Measurements from ENCODE around the gene FTO.

FTO gene

GRCh38 chr16:54090602-54091001 lies 386.6 kb downstream of the FTO start:
- no peak overlapping the region for H3K4me3 ChIP-seq
- TF ChIP-seq POLR2AphosphoS5 (IDR thresholded peaks at IDR 0.05; ENCODE audit: borderline replicate concordance, low read depth, low read length) = no peak
- no peak for TF ChIP-seq EZH2 (IDR thresholded peaks at IDR 0.05)
- TF ChIP-seq FOXP2 (optimal IDR thresholded peaks at IDR 0.05; ENCODE audit: control extremely low read depth, extremely low read length, insufficient read depth) = no peak
- H3K9ac ChIP-seq (ENCODE audit: insufficient read length) = no peak overlapping the region
- no peak overlapping the region for H3K27ac ChIP-seq
- no peaks in the 10 kb centered on the region for H3K9me3 ChIP-seq (ENCODE audit: low read depth, low read length)
- no peak for DNase-seq (ENCODE audit: low read depth, low spot score)
- no peaks in the 10 kb centered on the region for H3K36me3 ChIP-seq (ENCODE audit: insufficient read depth, low read length)

- no peaks in the 10 kb centered on the region for H3K9me3 ChIP-seq (ENCODE audit: low read depth, low read length)
- H3K9ac ChIP-seq (ENCODE audit: insufficient read length) = no peak overlapping the region
- H3K36me3 ChIP-seq (ENCODE audit: insufficient read depth, low read length) = no peaks in the 10 kb centered on the region
- DNase-seq (ENCODE audit: low read depth, low spot score) = no peak
- TF ChIP-seq EZH2 (IDR thresholded peaks at IDR 0.05) (no peak), FOXP2 (optimal IDR thresholded peaks at IDR 0.05; ENCODE audit: control extremely low read depth, extremely low read length, insufficient read depth) (no peak), POLR2AphosphoS5 (IDR thresholded peaks at IDR 0.05; ENCODE audit: borderline replicate concordance, low read depth, low read length) (no peak)
- no peak overlapping the region for H3K27ac ChIP-seq
- no peak overlapping the region for H3K4me3 ChIP-seq
Measured at GRCh38 chr16:54093281-54093680, 389.3 kb downstream of the FTO start.

- TF ChIP-seq POLR2AphosphoS5 (IDR thresholded peaks at IDR 0.05; ENCODE audit: borderline replicate concordance, low read depth, low read length) (no peak), EZH2 (IDR thresholded peaks at IDR 0.05) (no peak), FOXP2 (optimal IDR thresholded peaks at IDR 0.05; ENCODE audit: control extremely low read depth, extremely low read length, insufficient read depth) (no peak)
- Histone ChIP-seq H3K4me3 (no peak overlapping the region), H3K36me3 (ENCODE audit: insufficient read depth, low read length) (no peaks in the 10 kb centered on the region), H3K9ac (ENCODE audit: insufficient read length) (no peak overlapping the region), H3K27ac (no peak overlapping the region), H3K9me3 (ENCODE audit: low read depth, low read length) (no peaks in the 10 kb centered on the region)
- no peak for DNase-seq (ENCODE audit: low read depth, low spot score)
Measured at GRCh38 chr16:54094641-54095040, 390.7 kb downstream of the FTO start.

- no peaks in the 10 kb centered on the region for H3K36me3 ChIP-seq (ENCODE audit: insufficient read depth, low read length)
- TF ChIP-seq POLR2AphosphoS5 (IDR thresholded peaks at IDR 0.05; ENCODE audit: borderline replicate concordance, low read depth, low read length) (no peak), FOXP2 (optimal IDR thresholded peaks at IDR 0.05; ENCODE audit: control extremely low read depth, extremely low read length, insufficient read depth) (no peak), EZH2 (IDR thresholded peaks at IDR 0.05) (no peak)
- DNase-seq (ENCODE audit: low read depth, low spot score) = no peak
- no peak overlapping the region for H3K9ac ChIP-seq (ENCODE audit: insufficient read length)
- H3K9me3 ChIP-seq (ENCODE audit: low read depth, low read length) = no peaks in the 10 kb centered on the region
- H3K4me3 ChIP-seq = no peak overlapping the region
- H3K27ac ChIP-seq = no peak overlapping the region
Measured at GRCh38 chr16:54096607-54097006, 392.7 kb downstream of the FTO start.

- H3K27ac ChIP-seq = no peak overlapping the region
- TF ChIP-seq FOXP2 (optimal IDR thresholded peaks at IDR 0.05; ENCODE audit: control extremely low read depth, extremely low read length, insufficient read depth) = no peak
- no peak for TF ChIP-seq POLR2AphosphoS5 (IDR thresholded peaks at IDR 0.05; ENCODE audit: borderline replicate concordance, low read depth, low read length)
- no peak for TF ChIP-seq EZH2 (IDR thresholded peaks at IDR 0.05)
Measured at GRCh38 chr16:54097774-54098173, 393.8 kb downstream of the FTO start.

GRCh38 chr16:54098247-54098646 lies 394.3 kb downstream of the FTO start:
- H3K36me3 ChIP-seq (ENCODE audit: insufficient read depth, low read length) = no peaks in the 10 kb centered on the region
- no peak overlapping the region for H3K4me3 ChIP-seq
- TF ChIP-seq EZH2 (IDR thresholded peaks at IDR 0.05) (no peak), POLR2AphosphoS5 (IDR thresholded peaks at IDR 0.05; ENCODE audit: borderline replicate concordance, low read depth, low read length) (no peak), FOXP2 (optimal IDR thresholded peaks at IDR 0.05; ENCODE audit: control extremely low read depth, extremely low read length, insufficient read depth) (no peak)
- H3K27ac ChIP-seq = no peak overlapping the region
- no peak overlapping the region for H3K9ac ChIP-seq (ENCODE audit: insufficient read length)
- H3K9me3 ChIP-seq (ENCODE audit: low read depth, low read length) = no peaks in the 10 kb centered on the region
- no peak for DNase-seq (ENCODE audit: low read depth, low spot score)

More at GRCh38 chr16:54097774-54098173, 393.8 kb downstream of the FTO start:
- H3K9ac ChIP-seq (ENCODE audit: insufficient read length) = no peak overlapping the region
- DNase-seq (ENCODE audit: low read depth, low spot score) = no peak
- no peaks in the 10 kb centered on the region for H3K36me3 ChIP-seq (ENCODE audit: insufficient read depth, low read length)
- no peaks in the 10 kb centered on the region for H3K9me3 ChIP-seq (ENCODE audit: low read depth, low read length)
- H3K4me3 ChIP-seq = no peak overlapping the region

- no peak overlapping the region for H3K27ac ChIP-seq
- H3K9me3 ChIP-seq (ENCODE audit: low read depth, low read length) = no peaks in the 10 kb centered on the region
Measured at GRCh38 chr16:54099627-54100026, 395.7 kb downstream of the FTO start.

GRCh38 chr16:54102888-54103866 lies 399.2 kb downstream of the FTO start:
- no peaks in the 10 kb centered on the region for H3K36me3 ChIP-seq (ENCODE audit: insufficient read depth, low read length)
- no peak overlapping the region for H3K27ac ChIP-seq
- TF ChIP-seq POLR2AphosphoS5 (IDR thresholded peaks at IDR 0.05; ENCODE audit: borderline replicate concordance, low read depth, low read length) (no peak), FOXP2 (optimal IDR thresholded peaks at IDR 0.05; ENCODE audit: control extremely low read depth, extremely low read length, insufficient read depth) (no peak), EZH2 (IDR thresholded peaks at IDR 0.05) (no peak)
- DNase-seq (ENCODE audit: low read depth, low spot score) = no peak
- H3K9me3 ChIP-seq (ENCODE audit: low read depth, low read length) = no peaks in the 10 kb centered on the region
- no peak overlapping the region for H3K9ac ChIP-seq (ENCODE audit: insufficient read length)
- H3K4me3 ChIP-seq = no peak overlapping the region

More at GRCh38 chr16:54099627-54100026, 395.7 kb downstream of the FTO start:
- no peaks in the 10 kb centered on the region for H3K36me3 ChIP-seq (ENCODE audit: insufficient read depth, low read length)
- TF ChIP-seq POLR2AphosphoS5 (IDR thresholded peaks at IDR 0.05; ENCODE audit: borderline replicate concordance, low read depth, low read length) = no peak
- no peak overlapping the region for H3K9ac ChIP-seq (ENCODE audit: insufficient read length)
- DNase-seq (ENCODE audit: low read depth, low spot score) = no peak
- H3K4me3 ChIP-seq = no peak overlapping the region

Data from SK-N-MC (cell line).